Keratinocyte (primary cell): ENCODE measurements around the gene TLK1. TPM values are rescaled to one million over a fixed set of nuclear protein-coding genes. Genes with fewer than 3 reads are reported as not detected.

Source experiments
- DNase-seq: peaks from one replicate; pipeline ENCODE4 v3.0.0-alpha.2; 2011; ENCODE audit warnings: low read depth, missing footprints, low spot score
- FAIRE-seq: peaks from 2 replicates; lab custom pipeline; 2011; peaks lifted over from hg19 to GRCh38; lab: Jason Lieb, UNC
- H2AFZ ChIP-seq: 2 replicates; pipeline ENCODE4 v1.6.0; 2012; ENCODE audit warnings: low read length, control low read depth, inconsistent platforms; ENCODE audit not compliant: control insufficient read depth
- H3K27ac ChIP-seq: 2 replicates; pipeline ENCODE4 v1.5.1; 2011; ENCODE audit warnings: low read length; ENCODE audit not compliant: control insufficient read depth, insufficient read depth
- H3K27me3 ChIP-seq: 3 replicates; pipeline ENCODE4 v1.6.0; 2011; ENCODE audit warnings: low read length; ENCODE audit not compliant: control insufficient read depth, insufficient read depth; ENCODE audit errors: extremely low read depth
- H3K36me3 ChIP-seq, 2 experiments: 2 replicates in 1 of 2; 3 replicates in 1 of 2; pipeline ENCODE4 v1.5.1; 2011; ENCODE audit warnings: low read length in 2 of 2, mild to moderate bottlenecking in 1 of 2; ENCODE audit not compliant: control insufficient read depth in 2 of 2, insufficient read depth in 2 of 2; ENCODE audit errors: extremely low read depth in 1 of 2
- H3K4me1 ChIP-seq: 3 replicates; pipeline ENCODE4 v1.5.1; 2011; ENCODE audit warnings: low read length; ENCODE audit not compliant: control insufficient read depth, insufficient read depth; ENCODE audit errors: extremely low read depth
- H3K4me2 ChIP-seq: 3 replicates; pipeline ENCODE4 v1.6.0; 2011; ENCODE audit warnings: low read depth, low read length; ENCODE audit not compliant: control insufficient read depth, insufficient read depth; ENCODE audit errors: extremely low read depth
- H3K4me3 ChIP-seq, 3 experiments: fragments of 200-600 bp in 1 of 3; sonication (generic) in 1 of 3; 2 replicates in 2 of 3; 3 replicates in 1 of 3; pipeline ENCODE4 v1.5.1; 2011 to 2016; ENCODE audit warnings: low read length in 3 of 3, mild to moderate bottlenecking in 3 of 3, control low read depth in 2 of 3, inconsistent platforms in 1 of 3, low read depth in 1 of 3, mixed read lengths in 1 of 3, mixed run types in 1 of 3, moderate library complexity in 1 of 3; ENCODE audit not compliant: control insufficient read depth in 2 of 3, insufficient read depth in 2 of 3; ENCODE audit errors: extremely low read depth in 1 of 3
- H3K79me2 ChIP-seq: 2 replicates; pipeline ENCODE4 v1.6.0; 2012; ENCODE audit warnings: low read length; ENCODE audit not compliant: control insufficient read depth, insufficient read depth
- H3K9ac ChIP-seq: 3 replicates; pipeline ENCODE4 v1.6.0; 2011; ENCODE audit warnings: low read length; ENCODE audit not compliant: control insufficient read depth, insufficient read depth; ENCODE audit errors: extremely low read depth
- H3K9me1 ChIP-seq: 3 replicates; pipeline ENCODE4 v1.6.0; 2011; ENCODE audit warnings: low read length; ENCODE audit not compliant: control insufficient read depth, insufficient read depth; ENCODE audit errors: extremely low read depth
- H3K9me3 ChIP-seq: 2 replicates; pipeline ENCODE4 v1.5.1; 2012; ENCODE audit warnings: low read depth, low read length; ENCODE audit not compliant: control insufficient read depth
- H4K20me1 ChIP-seq: 3 replicates; pipeline ENCODE4 v1.6.0; 2011; ENCODE audit warnings: low read length; ENCODE audit not compliant: control insufficient read depth, insufficient read depth; ENCODE audit errors: extremely low read depth
- CTCF ChIP-seq, 3 experiments: IDR thresholded peaks in 1 of 3; conservative IDR thresholded peaks in 1 of 3; optimal IDR thresholded peaks in 1 of 3; 2 replicates in 2 of 3; 3 replicates in 1 of 3; pipeline versions ENCODE3 to v1.5.1; 2011; ENCODE audit warnings: low read length in 3 of 3, mild to moderate bottlenecking in 3 of 3, moderate library complexity in 2 of 3, control low read depth in 1 of 3, inconsistent platforms in 1 of 3; ENCODE audit not compliant: insufficient read depth in 2 of 3; ENCODE audit errors: extremely low read depth in 1 of 3
- EZH2 ChIP-seq: IDR thresholded peaks from one replicate; pipeline ENCODE4 v1.6.1; 2012; ENCODE audit warnings: inconsistent platforms, mild to moderate bottlenecking, low read length, moderate library complexity
- dilution Hi-C: fragments of 300-500 bp; cut with MboI; formaldehyde crosslinking; loops from one replicate; pipeline ENCODE4 v1.7.0; 2020; ENCODE audit warnings: low sequenced_read_pairs; ENCODE audit not compliant: extremely low pct_ligation_motif_present
- polyA plus RNA-seq, 5 experiments: library from polyadenylated mRNA; depleted of rRNA in 3 of 5; stranded (reverse) in 3 of 5; stranded (forward) in 1 of 5; unstranded in 1 of 5; fragments of >200 nt; gene quantifications; 1 replicate in 1 of 5; 2 replicates in 3 of 5; 3 replicates in 1 of 5; pipeline versions ENCODE4 v1.2.1 to v1.2.3, GENCODE V29; 2011 to 2012; ENCODE audit warnings: missing spikeins in 2 of 5, low read depth in 1 of 5, low replicate concordance in 1 of 5

The TLK1 gene
- polyA plus RNA-seq, 1 donor (not counting 4 experiments of a cell fraction or from before 2014, with no cell fraction given), result 14.7 TPM

- Histone ChIP-seq H3K4me1 (no peaks in the 10 kb centered on the region), H4K20me1 (peaks cover 17% of the 10 kb centered on the region), H3K9me3 (no peaks in the 10 kb centered on the region), H3K27me3 (no peaks in the 10 kb centered on the region), H3K9me1 (no peaks in the 10 kb centered on the region), H3K4me2 (no peak overlapping the region), H3K27ac (no peak overlapping the region), H3K9ac (no peak overlapping the region), H3K79me2 (peaks cover 98% of the 10 kb centered on the region), H3K4me3 (no peak overlapping the region), H3K36me3 (peaks cover 0 to 3% of the 10 kb centered on the region in 2 experiments), H2AFZ (no peak overlapping the region)
- DNase-seq (no peak), FAIRE-seq (no peak)
- dilution Hi-C loops, result no loop called here
- TF ChIP-seq CTCF (optimal IDR thresholded peaks at IDR 0.05 in 1 of 3, IDR thresholded peaks at IDR 0.05 in 1 of 3, conservative IDR thresholded peaks at IDR 0.05 in 1 of 3; ENCODE audit: extremely low read depth in 1 of 3, insufficient read depth in 2 of 3, low read length in 3 of 3) (no peak), EZH2 (no peak)
Observed at GRCh38 chr2:170943041-170943440, 217.7 kb downstream of the TLK1 start.

- Histone ChIP-seq H3K36me3 (peaks cover 0 to 7% of the 10 kb centered on the region in 2 experiments), H3K27me3 (no peaks in the 10 kb centered on the region)
- dilution Hi-C loops, result no loop called here
Observed at GRCh38 chr2:170942615-170943014, 218.1 kb downstream of the TLK1 start.

More at GRCh38 chr2:170942615-170943014, 218.1 kb downstream of the TLK1 start:
- no peaks in the 10 kb centered on the region for H3K9me3 ChIP-seq
- peaks cover 98% of the 10 kb centered on the region for H3K79me2 ChIP-seq
- H4K20me1 ChIP-seq, result peaks cover 17% of the 10 kb centered on the region
- no peak overlapping the region for H3K4me2 ChIP-seq
- no peak overlapping the region for H2AFZ ChIP-seq
- no peak overlapping the region for H3K27ac ChIP-seq
- no peaks in the 10 kb centered on the region for H3K4me1 ChIP-seq
- no peaks in the 10 kb centered on the region for H3K9me1 ChIP-seq
- H3K9ac ChIP-seq, result no peak overlapping the region
- no peak overlapping the region for H3K4me3 ChIP-seq
- FAIRE-seq (no peak), DNase-seq (no peak)
- TF ChIP-seq EZH2 (no peak), CTCF (optimal IDR thresholded peaks at IDR 0.05 in 1 of 3, IDR thresholded peaks at IDR 0.05 in 1 of 3, conservative IDR thresholded peaks at IDR 0.05 in 1 of 3; ENCODE audit: extremely low read depth in 1 of 3, insufficient read depth in 2 of 3, low read length in 3 of 3) (no peak)

Other genes with a start within 250 kb of the TLK1 start
- gene GORASP2, start 231.6 kb downstream of the TLK1 start, polyA plus RNA-seq, result 120 to 160 TPM (median 125 TPM) in 3 replicates